HG03521 (cell line): ENCODE measurements around the gene TSPAN5.

Experiments
- ATAC-seq: cut with Tn5 transposase; IDR thresholded peaks from one replicate; pipeline ENCODE4 v1.9.1; 2021; ENCODE audit warnings: mild to moderate bottlenecking, moderate library complexity; ENCODE audit not compliant: unreplicated experiment

Gene TSPAN5

DNA sequence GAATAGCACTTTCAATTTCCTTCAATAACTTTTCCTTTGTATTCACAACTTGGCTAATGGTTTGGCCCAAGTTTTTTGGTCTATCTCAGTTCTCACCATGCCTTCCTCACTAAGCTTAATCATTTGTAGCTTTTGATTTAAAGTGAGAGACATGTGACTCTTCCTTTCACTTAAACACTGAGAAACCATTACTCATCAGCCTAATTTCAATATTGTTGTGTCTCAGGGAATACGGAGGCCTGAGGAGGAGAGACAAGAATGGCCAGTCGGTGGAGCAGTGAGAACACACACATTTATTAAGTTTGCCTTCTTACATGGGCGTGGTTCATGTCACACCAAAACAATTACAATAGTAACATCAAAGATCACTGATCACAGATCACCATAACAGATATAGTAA, 56.7 kb downstream of the TSPAN5 start:
- no peak for ATAC-seq

- no peak for ATAC-seq
Observed at GRCh38 chr4:98599617-98600205, 58.7 kb downstream of the TSPAN5 start.

GRCh38 chr4:98586962-98587354, 71.5 kb downstream of the TSPAN5 start:
- no peak for ATAC-seq

GRCh38 chr4:98586291-98586961, 72.0 kb downstream of the TSPAN5 start:
- no peak for ATAC-seq

DNA sequence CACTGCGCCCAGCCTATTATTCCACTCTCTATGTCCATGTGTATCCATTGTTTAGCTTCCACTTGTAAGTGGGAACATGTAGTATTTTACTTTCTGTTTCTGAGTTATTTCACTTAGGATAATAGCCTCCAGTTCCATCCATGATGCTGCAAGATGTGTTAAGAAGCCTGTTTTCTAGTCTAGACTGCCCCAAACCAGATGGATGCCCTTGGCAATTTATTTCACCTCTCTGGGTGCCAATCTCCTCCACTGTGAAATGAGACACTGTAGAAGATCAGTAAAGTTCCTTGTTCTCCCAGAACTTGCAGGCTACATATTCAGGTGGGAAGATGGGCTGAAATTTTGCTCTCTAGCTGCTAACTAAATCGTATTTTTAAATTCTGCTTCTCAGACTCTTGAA, 72.8 kb downstream of the TSPAN5 start:
- no peak for ATAC-seq

DNA sequence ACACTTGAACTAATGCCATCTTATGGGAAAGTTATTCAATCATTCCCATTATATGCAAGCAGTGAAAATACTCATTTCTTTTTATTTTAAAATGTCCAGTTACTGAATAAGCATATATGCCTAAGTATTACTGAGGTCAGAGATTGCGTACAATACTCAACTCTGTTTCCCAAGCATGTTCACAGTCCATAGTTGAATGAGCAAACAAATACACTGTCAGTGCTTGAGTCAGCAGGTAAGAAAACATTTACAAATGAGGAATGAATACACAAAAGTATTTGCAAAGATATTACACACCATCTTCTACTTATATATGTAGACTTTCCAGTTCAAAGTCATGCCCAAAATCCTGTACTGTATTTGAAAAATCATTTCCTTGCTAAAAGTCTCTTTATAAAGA, 74.1 kb downstream of the TSPAN5 start:
- no peak for ATAC-seq

GRCh38 chr4:98583265-98583664, 75.1 kb downstream of the TSPAN5 start:
- ATAC-seq, result no peak

DNA sequence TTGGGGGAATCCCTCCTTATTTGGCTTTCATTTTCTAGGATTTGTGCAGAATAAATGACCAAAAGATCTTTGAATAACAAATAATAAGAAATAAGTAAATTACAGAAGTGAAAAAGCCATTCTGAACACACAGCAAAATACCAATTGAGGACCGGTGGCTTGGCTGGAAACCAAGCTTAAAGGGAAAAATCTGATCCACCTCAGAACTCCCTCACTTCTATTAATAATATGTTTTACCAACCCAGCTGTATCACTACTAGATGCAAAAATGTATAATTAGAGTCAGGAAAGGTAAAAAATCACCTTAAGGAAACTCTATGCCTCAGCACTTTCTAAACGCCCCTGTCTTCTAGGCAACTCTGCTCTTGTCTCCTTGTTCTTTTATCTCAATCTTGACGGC, 77.3 kb downstream of the TSPAN5 start:
- ATAC-seq, result no peak

GRCh38 chr4:98577956-98578355, 80.5 kb downstream of the TSPAN5 start:
- no peak for ATAC-seq

DNA sequence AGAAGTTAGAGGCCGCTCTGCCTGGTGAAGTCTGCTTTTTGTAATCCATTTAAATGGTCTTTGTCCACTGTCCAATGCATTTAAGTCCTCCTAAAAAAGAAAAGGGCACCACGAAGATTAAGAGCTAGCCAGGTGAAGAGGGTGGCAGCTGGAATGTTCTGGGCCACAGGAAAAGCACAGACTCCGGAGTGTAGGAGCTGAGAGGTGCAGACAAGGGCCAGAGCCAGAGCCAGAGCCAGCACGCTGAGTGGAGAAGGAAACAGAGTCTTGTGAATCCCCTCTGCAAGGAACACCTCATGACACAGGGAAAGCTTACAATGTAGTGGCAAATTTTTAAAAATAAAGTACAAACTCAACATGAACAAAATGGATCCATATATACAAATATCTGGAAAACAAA, 83.6 kb downstream of the TSPAN5 start:
- ATAC-seq, result no peak

GRCh38 chr4:98573791-98574190, 84.6 kb downstream of the TSPAN5 start:
- ATAC-seq, result no peak

- no peak for ATAC-seq
Observed at GRCh38 chr4:98572697-98573096, 85.7 kb downstream of the TSPAN5 start.

GRCh38 chr4:98571161-98571786, 87.1 kb downstream of the TSPAN5 start:
- ATAC-seq, result no peak

- no peak for ATAC-seq
Observed at GRCh38 chr4:98570151-98570797, 88.1 kb downstream of the TSPAN5 start.

DNA sequence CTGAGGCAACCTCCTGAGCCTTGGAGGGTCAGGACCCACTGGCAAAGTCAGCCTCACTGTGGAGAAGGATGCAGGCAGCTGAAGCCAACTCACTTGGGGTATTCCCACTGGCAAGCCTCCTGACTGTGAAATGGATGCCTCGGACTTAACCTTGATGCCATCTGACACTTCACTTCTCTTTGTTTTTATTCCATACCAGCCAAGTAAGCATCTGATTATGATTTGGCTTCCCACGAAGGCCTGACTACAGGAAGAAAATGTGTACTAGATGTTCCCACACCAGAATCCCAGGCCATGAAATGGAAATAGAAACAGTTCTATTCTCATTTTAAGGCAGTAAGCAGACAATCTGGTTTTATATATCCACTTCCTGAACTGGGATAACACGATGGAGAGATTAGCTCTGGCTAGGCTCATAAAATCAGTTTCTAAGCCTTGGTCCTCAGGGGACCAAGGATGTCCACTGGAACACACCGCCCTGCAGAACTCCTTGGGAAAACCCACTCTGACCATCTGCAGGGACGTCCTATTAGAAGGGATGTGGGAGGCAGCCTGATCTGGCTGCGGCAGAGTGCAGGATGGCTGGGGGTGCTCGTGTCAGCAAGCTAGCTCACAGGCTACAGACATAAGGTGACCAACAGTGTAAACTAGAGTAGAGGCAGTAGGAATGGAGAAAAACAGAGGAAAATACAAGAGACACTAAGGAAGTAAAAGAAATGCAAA, 89.3 kb downstream of the TSPAN5 start:
- ATAC-seq, result no peak

GRCh38 chr4:98567611-98568010, 90.8 kb downstream of the TSPAN5 start:
- ATAC-seq, result no peak

DNA sequence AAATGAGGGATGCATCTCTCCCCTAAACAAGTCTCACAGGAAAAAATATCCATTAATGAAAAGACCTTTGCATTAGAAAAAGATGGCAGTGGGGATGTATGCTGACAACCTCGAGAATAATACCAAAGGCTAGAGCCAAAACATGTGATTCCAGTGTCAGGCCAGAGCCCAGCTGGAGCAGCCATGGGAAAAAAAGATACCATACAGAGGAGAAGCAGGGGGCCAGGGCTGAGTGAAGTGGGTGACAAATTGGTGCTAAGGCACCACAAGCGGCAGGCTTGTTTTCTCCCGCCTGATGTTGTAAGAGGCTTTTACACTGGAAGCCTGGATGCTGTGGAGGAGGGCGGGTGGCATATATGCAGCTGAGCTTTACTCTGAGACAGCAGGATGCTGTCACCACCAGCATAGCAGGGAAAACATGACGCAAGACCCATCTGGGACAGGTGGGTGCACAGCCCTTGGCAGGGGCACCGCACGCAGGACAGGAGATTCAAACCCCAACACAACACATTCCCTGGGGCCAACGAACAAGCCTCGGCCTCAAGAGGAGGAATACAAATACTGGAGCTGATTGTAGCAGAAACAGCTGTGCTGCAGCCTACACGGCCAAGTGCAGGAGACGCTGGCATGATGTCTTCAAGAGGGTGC, 91.9 kb downstream of the TSPAN5 start:
- no peak for ATAC-seq

- no peak for ATAC-seq
Observed at GRCh38 chr4:98565681-98566301, 92.6 kb downstream of the TSPAN5 start.

DNA sequence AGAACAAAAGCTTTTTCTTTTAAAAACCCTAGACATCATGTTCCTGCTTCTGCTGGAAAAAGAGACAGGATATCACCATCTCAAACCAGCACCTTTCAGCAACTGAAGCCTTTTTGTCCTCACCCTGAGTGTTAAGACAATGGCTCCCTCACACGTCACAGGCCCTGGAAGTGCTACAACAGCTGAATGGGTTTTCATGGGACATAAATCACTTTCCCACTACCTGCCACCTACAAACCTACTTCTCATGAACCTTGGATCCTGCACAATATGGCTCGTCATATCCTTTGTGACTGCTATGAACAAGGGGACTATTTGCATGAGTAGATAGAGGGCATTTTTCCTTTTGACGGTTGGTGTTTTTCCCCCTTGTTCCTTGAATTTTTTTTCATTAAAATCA, 93.6 kb downstream of the TSPAN5 start:
- ATAC-seq, result no peak

DNA sequence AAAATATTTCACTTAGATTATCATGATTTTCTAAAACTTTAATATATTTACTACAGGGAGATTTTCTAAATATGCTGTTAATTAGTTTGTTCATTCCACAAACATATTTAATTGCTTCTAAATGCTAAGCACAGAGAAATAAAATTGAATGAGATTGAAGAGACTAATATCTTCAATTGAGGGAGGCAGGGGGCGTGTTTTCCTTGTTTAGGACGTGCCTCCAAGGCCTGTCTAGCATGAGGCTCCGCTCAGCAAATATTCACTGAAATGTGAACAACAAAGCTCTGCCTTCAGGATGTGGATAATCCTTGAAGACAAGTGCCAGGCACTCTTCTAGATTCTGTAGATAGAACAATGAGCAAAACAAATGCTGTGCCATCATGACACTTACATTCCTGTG, 98.1 kb downstream of the TSPAN5 start:
- no peak for ATAC-seq
